DOHH2 (cell line): ENCODE data around the gene SERPINI1.

ENCODE experiments used
- CTCF ChIP-seq: fragments of 200-600 bp; sonication (generic); IDR thresholded peaks from one replicate; pipeline ENCODE4 v1.5.1; 2014; ENCODE audit warnings: antibody characterized with exemption, mild to moderate bottlenecking, low read depth, low read length; ENCODE audit not compliant: poor library complexity, severe bottlenecking
- EZH2phosphoT487 ChIP-seq: fragments of 200-600 bp; sonication (generic); IDR thresholded peaks from 2 replicates; pipeline ENCODE4 v1.6.1; 2017; ENCODE audit warnings: borderline replicate concordance, mild to moderate bottlenecking, antibody characterized with exemption, low read length, moderate library complexity, mixed read lengths

DNA sequence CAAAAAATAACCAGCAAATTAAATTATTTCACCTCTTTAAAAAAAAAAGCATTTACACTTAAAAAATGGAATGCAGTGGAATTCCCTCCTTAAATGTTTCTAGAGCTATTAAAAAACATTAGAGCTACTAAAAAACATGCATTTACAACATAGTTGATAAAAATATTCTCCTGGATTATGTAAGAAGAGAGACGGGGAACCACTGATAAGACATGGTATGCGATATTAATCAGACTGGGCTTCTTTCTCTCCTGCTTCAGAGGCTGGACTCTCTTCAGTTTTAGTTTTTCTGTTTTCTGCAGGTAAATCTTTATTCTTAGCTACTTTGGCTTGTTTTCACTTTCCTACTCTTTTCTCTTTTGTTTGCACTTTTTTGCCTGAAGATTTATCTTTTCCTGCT lies 41.4 kb upstream of the SERPINI1 start:
- TF ChIP-seq CTCF = no peak
- no peak for TF ChIP-seq EZH2phosphoT487
